HG03159 (cell line): ENCODE measurements around the gene NPHS2.

Source experiments
- ATAC-seq: cut with Tn5 transposase; IDR thresholded peaks from one replicate; pipeline ENCODE4 v1.9.1; 2021; ENCODE audit warnings: mild to moderate bottlenecking, moderate library complexity; ENCODE audit not compliant: unreplicated experiment

The NPHS2 gene

GRCh38 chr1:179575497-179576314 lies at the start of gene NPHS2:
NPHS2 (minus strand) TSS chr1:179575948; CDS start chr1:179575864, 84 bp downstream.
- ATAC-seq: no peak

GRCh38 chr1:179612361-179612760 lies 36.6 kb upstream of the NPHS2 start:
- no peak for ATAC-seq

- ATAC-seq: no peak
Observed at GRCh38 chr1:179601093-179601492, 25.3 kb upstream of the NPHS2 start.

- no peak for ATAC-seq
Observed at GRCh38 chr1:179599623-179600249, 24.0 kb upstream of the NPHS2 start.

GRCh38 chr1:179598631-179599030 lies 22.9 kb upstream of the NPHS2 start:
- peak; percentile 66 for ATAC-seq

- ATAC-seq: no peak
Observed at GRCh38 chr1:179591592-179592580, 16.1 kb upstream of the NPHS2 start, which contains the start of gene TDRD5. TDRD5 (plus strand) TSS chr1:179591832; CDS start chr1:179592616, 784 bp downstream.

- ATAC-seq: no peak
Observed at GRCh38 chr1:179591253-179591591, 15.5 kb upstream of the NPHS2 start.

- no peak for ATAC-seq
Observed at GRCh38 chr1:179590671-179591070, 14.9 kb upstream of the NPHS2 start.

GRCh38 chr1:179589509-179589908 lies 13.8 kb upstream of the NPHS2 start:
- ATAC-seq: no peak

GRCh38 chr1:179588425-179589024 lies 12.8 kb upstream of the NPHS2 start:
- no peak for ATAC-seq

- ATAC-seq: no peak
Observed at GRCh38 chr1:179587336-179587735, 11.6 kb upstream of the NPHS2 start.

GRCh38 chr1:179586107-179586823 lies 10.5 kb upstream of the NPHS2 start:
- no peak for ATAC-seq

- no peak for ATAC-seq
Observed at GRCh38 chr1:179583771-179584320, 8.1 kb upstream of the NPHS2 start.

GRCh38 chr1:179576509-179576908 lies 761 bp upstream of the NPHS2 start:
- ATAC-seq: no peak

- ATAC-seq: no peak
Observed at GRCh38 chr1:179558078-179558477, 17.7 kb downstream of the NPHS2 start.

GRCh38 chr1:179554427-179554826 lies 21.3 kb downstream of the NPHS2 start:
- ATAC-seq: no peak

- ATAC-seq: no peak
Observed at GRCh38 chr1:179550746-179551682, 24.7 kb downstream of the NPHS2 start.

- no peak for ATAC-seq
Observed at GRCh38 chr1:179549368-179549700, 26.4 kb downstream of the NPHS2 start.
